SK-N-SH (cell line): ENCODE measurements around the gene SLC12A3. TPM values are rescaled to one million over a fixed set of nuclear protein-coding genes. Genes with fewer than 3 reads are reported as not detected.

ENCODE experiments used
- polyA plus RNA-seq, 3 experiments: library from polyadenylated mRNA; depleted of rRNA; stranded (reverse); fragments of >200 nt; gene quantifications; 2 replicates each; pipeline ENCODE4 v1.2.3, GENCODE V29; 2012
- small RNA-seq, 7 experiments: library from RNA; depleted of rRNA; stranded (forward); fragments of <200 nt; gene quantifications; one replicate each; pipeline ENCODE3, GENCODE V24; 2012

SLC12A3 gene
- polyA plus RNA-seq, 1 of the 3 experiments (the other 2 are of a cell fraction) = not detected

Small RNA genes lying within 50 kb of the gene (small RNA-seq; reads per million reads assigned to genes)
- 12.2 to 271 (median 116) reads per million in 7 experiments for gene MIR138-2

Other genes starting within 250 kb of the SLC12A3 start
- 106 and 205 TPM in 2 replicates for gene MT1E, start 239.4 kb upstream of the SLC12A3 start, polyA plus RNA-seq (2012; rRNA removed)
- gene MT1M, start 232.5 kb upstream of the SLC12A3 start, polyA plus RNA-seq (2012; rRNA removed) = 0.45 and 1.3 TPM in 2 replicates
- 3.5 and 5.4 TPM in 2 replicates for gene MT1A, start 226.5 kb upstream of the SLC12A3 start, polyA plus RNA-seq (2012; rRNA removed)
- not detected in 2 replicates for gene MT1B, start 213.3 kb upstream of the SLC12A3 start, polyA plus RNA-seq (2012; rRNA removed)
- 9.5 and 13.0 TPM in 2 replicates for gene MT1F, start 207.2 kb upstream of the SLC12A3 start, polyA plus RNA-seq (2012; rRNA removed)
- 0.50 and 1.2 TPM in 2 replicates for gene MT1G, start 197.1 kb upstream of the SLC12A3 start, polyA plus RNA-seq (2012; rRNA removed)
- gene MT1H, start 195.4 kb upstream of the SLC12A3 start, polyA plus RNA-seq (2012; rRNA removed) = not detected in 2 replicates
- 202 and 213 TPM in 2 replicates for gene MT1X, start 182.7 kb upstream of the SLC12A3 start, polyA plus RNA-seq (2012; rRNA removed)
- 41.5 and 43.1 TPM in 2 replicates for gene NUP93, start 135.1 kb upstream of the SLC12A3 start, polyA plus RNA-seq (2012; rRNA removed)
- 46.3 and 71.1 TPM in 2 replicates for gene HERPUD1, start 66.9 kb downstream of the SLC12A3 start, polyA plus RNA-seq (2012; rRNA removed)
- gene CETP, start 96.7 kb downstream of the SLC12A3 start, polyA plus RNA-seq (2012; rRNA removed) = not detected in 2 replicates
- 6.5 and 7.8 TPM in 2 replicates for gene NLRC5, start 124.3 kb downstream of the SLC12A3 start, polyA plus RNA-seq (2012; rRNA removed)
- 63.8 and 73.0 TPM in 2 replicates for gene CPNE2, start 227.4 kb downstream of the SLC12A3 start, polyA plus RNA-seq (2012; rRNA removed)